HepG2 (cell line): ENCODE data around the gene BRCA1. TPM values are rescaled to one million over a fixed set of nuclear protein-coding genes. Genes with fewer than 3 reads are reported as not detected.

Source experiments
- AGO2 ChIP-seq: fragments of 200-400 bp; formaldehyde crosslinking; optimal IDR thresholded peaks from 2 replicates; pipeline ENCODE3; 2017; ENCODE audit warnings: mild to moderate bottlenecking, low read depth, low read length, moderate library complexity
- ARNTL ChIP-seq: sonication (generic); formaldehyde crosslinking; IDR thresholded peaks from 2 replicates; pipeline ENCODE4 v1.4.0; 2020; ENCODE audit warnings: mild to moderate bottlenecking, missing genetic modification reagents
- ATRX ChIP-seq: sonication (generic); formaldehyde crosslinking; IDR thresholded peaks from 2 replicates; pipeline ENCODE4 v1.4.0; 2020; ENCODE audit warnings: missing genetic modification reagents, borderline replicate concordance
- CHCHD3 ChIP-seq: sonication (generic); formaldehyde crosslinking; IDR thresholded peaks from 2 replicates; pipeline ENCODE4 v1.8.0; 2022; ENCODE audit warnings: mild to moderate bottlenecking, missing genetic modification reagents, moderate library complexity
- FOXK1 ChIP-seq: sonication (generic); formaldehyde crosslinking; IDR thresholded peaks from 2 replicates; pipeline ENCODE4 v1.4.0; 2020; ENCODE audit warnings: low read depth, missing genetic modification reagents, borderline replicate concordance
- GATA4 ChIP-seq: sonication (generic); IDR thresholded peaks from 2 replicates; pipeline ENCODE4 v1.6.1; 2016; ENCODE audit warnings: antibody characterized with exemption, low read depth, borderline replicate concordance
- IKZF4 ChIP-seq: sonication (generic); formaldehyde crosslinking; IDR thresholded peaks from 2 replicates; pipeline ENCODE4 v1.5.1; 2020; ENCODE audit warnings: borderline replicate concordance, mild to moderate bottlenecking, low read depth, missing genetic modification reagents; ENCODE audit errors: not compliant biosample characterization
- JUNB ChIP-seq: sonication (generic); formaldehyde crosslinking; IDR thresholded peaks from 2 replicates; pipeline ENCODE4 v1.8.0; 2022; ENCODE audit warnings: missing genetic modification reagents, mild to moderate bottlenecking, borderline replicate concordance
- KAT8 ChIP-seq: IDR thresholded peaks from 2 replicates; pipeline ENCODE4 v1.6.1; 2016; ENCODE audit warnings: missing genetic modification reagents, missing compliant biosample characterization
- KLF16 ChIP-seq, 2 experiments: sonication (generic) in 1 of 2; formaldehyde crosslinking in 1 of 2; IDR thresholded peaks; 2 replicates each; pipeline versions ENCODE4 v1.6.1 to v1.8.0; 2016 to 2023; ENCODE audit warnings: missing genetic modification reagents in 2 of 2, missing compliant biosample characterization in 1 of 2
- RBM39 ChIP-seq: fragments of 200-400 bp; formaldehyde crosslinking; IDR thresholded peaks from one replicate; pipeline ENCODE4 v1.6.1; 2018; ENCODE audit warnings: antibody characterized with exemption, mild to moderate bottlenecking, low read depth, low read length; ENCODE audit not compliant: poor library complexity, severe bottlenecking
- SNAPC5 ChIP-seq: sonication (generic); formaldehyde crosslinking; IDR thresholded peaks from 2 replicates; pipeline ENCODE4 v1.8.1; 2023; ENCODE audit warnings: mild to moderate bottlenecking, missing genetic modification reagents, borderline replicate concordance
- SNRNP70 ChIP-seq: fragments of 200-400 bp; formaldehyde crosslinking; IDR thresholded peaks from 2 replicates; pipeline ENCODE4 v1.6.1; 2017; ENCODE audit warnings: mild to moderate bottlenecking, low read depth, low read length, moderate library complexity
- TAF1 ChIP-seq: sonication (generic); formaldehyde crosslinking; IDR thresholded peaks from 2 replicates; pipeline ENCODE4 v1.4.0; 2020; ENCODE audit warnings: missing genetic modification reagents
- TBX2 ChIP-seq: sonication (generic); formaldehyde crosslinking; IDR thresholded peaks from 2 replicates; pipeline ENCODE4 v1.5.0; 2020; ENCODE audit warnings: missing genetic modification reagents, mild to moderate bottlenecking, borderline replicate concordance
- TBX3 ChIP-seq: fragments of 450-650 bp; IDR thresholded peaks from 2 replicates; pipeline ENCODE4 v1.6.1; 2017; ENCODE audit warnings: antibody characterized with exemption, mild to moderate bottlenecking, inconsistent platforms, borderline replicate concordance
- TFDP1 ChIP-seq: IDR thresholded peaks from 2 replicates; pipeline ENCODE4 v1.6.1; 2016; ENCODE audit warnings: missing compliant biosample characterization, missing genetic modification reagents, borderline replicate concordance
- U2AF1 ChIP-seq: fragments of 200-400 bp; formaldehyde crosslinking; optimal IDR thresholded peaks from 2 replicates; pipeline ENCODE3; 2017; ENCODE audit warnings: mild to moderate bottlenecking, low read depth, low read length
- ZBTB1 ChIP-seq: sonication (generic); formaldehyde crosslinking; IDR thresholded peaks from 2 replicates; pipeline ENCODE4 v1.4.0; 2020; ENCODE audit warnings: missing genetic modification reagents, borderline replicate concordance
- ZFP36L2 ChIP-seq: sonication (generic); formaldehyde crosslinking; IDR thresholded peaks from 2 replicates; pipeline ENCODE4 v1.4.0; 2020; ENCODE audit warnings: missing genetic modification reagents
- ZNF10 ChIP-seq: sonication (generic); formaldehyde crosslinking; IDR thresholded peaks from 2 replicates; pipeline ENCODE4 v1.4.0; 2020; ENCODE audit warnings: mild to moderate bottlenecking, low read depth, missing genetic modification reagents, borderline replicate concordance
- ZNF292 ChIP-seq: sonication (generic); formaldehyde crosslinking; IDR thresholded peaks from 2 replicates; pipeline ENCODE4 v1.8.1; 2022; ENCODE audit warnings: mild to moderate bottlenecking, low read depth, missing genetic modification reagents, borderline replicate concordance
- ZNF337 ChIP-seq: sonication (generic); formaldehyde crosslinking; IDR thresholded peaks from 2 replicates; pipeline ENCODE4 v1.5.1; 2020; ENCODE audit warnings: missing genetic modification reagents, low read depth, mild to moderate bottlenecking, borderline replicate concordance
- ZNF616 ChIP-seq: sonication (generic); formaldehyde crosslinking; IDR thresholded peaks from 2 replicates; pipeline ENCODE4 v1.5.0; 2020; ENCODE audit warnings: low read depth, mild to moderate bottlenecking, missing genetic modification reagents
- ZNF768 ChIP-seq: sonication (generic); formaldehyde crosslinking; IDR thresholded peaks from 2 replicates; pipeline ENCODE4 v1.4.0; 2020; ENCODE audit warnings: missing genetic modification reagents
- ZNF883 ChIP-seq: sonication (generic); formaldehyde crosslinking; IDR thresholded peaks from 2 replicates; pipeline ENCODE4 v1.5.1; 2020; ENCODE audit warnings: mild to moderate bottlenecking, missing genetic modification reagents; ENCODE audit errors: not compliant biosample characterization
- polyA plus RNA-seq, 8 experiments: library from polyadenylated mRNA; depleted of rRNA in 3 of 8; stranded (reverse) in 7 of 8; unstranded in 1 of 8; fragments of >200 nt; fragmentation: Illumina TruSeq in 4 of 8; extraction: Trizol in 4 of 8; gene quantifications; 2 replicates each; pipeline versions ENCODE4 v1.2.1 to v1.2.3, GENCODE V29; 2011 to 2016; ENCODE audit warnings: low read depth in 4 of 8, missing spikeins in 1 of 8, mixed read lengths in 1 of 8; ENCODE audit not compliant: insufficient read depth in 1 of 8
- total RNA-seq, 5 experiments: library from RNA; depleted of rRNA; stranded (reverse); fragments of >200 nt; fragmentation: Illumina TruSeq; extraction: Trizol; gene quantifications; 2 replicates each; pipeline ENCODE4 v1.2.3, GENCODE V29; 2016; ENCODE audit warnings: low read depth in 1 of 5

The BRCA1 gene
- total and polyA plus RNA-seq, 2 of the 13 experiments (the other 11 are each of a cell fraction or from before 2014, with no cell fraction given) = 13.3 to 37.5 TPM

GRCh38 chr17:43134774-43135453 is 9.8 kb upstream of the BRCA1 start (continued):
- TF ChIP-seq ZNF616 (CRISPR knock-in tag) (no peak), TBX2 (peak; percentile 69; the same call in 1 of the 2 replicates), SNRNP70 (no peak), AGO2 (no peak), ZNF768 (0 out of 2 replicates have a peak, but pooled peaks have one; percentile 48), TFDP1 (CRISPR knock-in tag) (no peak), IKZF4 (peak; percentile 40), ZFP36L2 (CRISPR knock-in tag) (no peak), TAF1 (CRISPR knock-in tag) (no peak), ATRX (CRISPR knock-in tag) (no peak), U2AF1 (no peak), SNAPC5 (CRISPR knock-in tag) (no peak), JUNB (CRISPR knock-in tag) (no peak), ZNF883 (CRISPR knock-in tag) (no peak), ZNF292 (CRISPR knock-in tag) (peak; percentile 72; the same call in 1 of the 2 replicates), ZNF337 (CRISPR knock-in tag) (no peak), TBX3 (no peak), CHCHD3 (CRISPR knock-in tag) (no peak), ZBTB1 (CRISPR knock-in tag) (no peak), KAT8 (CRISPR knock-in tag) (0 out of 2 replicates have a peak, but pooled peaks have one; percentile 34), RBM39 (no peak), GATA4 (peak; percentile 38; the same call in 1 of the 2 replicates), ZNF10 (no peak), FOXK1 (CRISPR knock-in tag) (no peak), KLF16 (CRISPR knock-in tag; IDR thresholded peaks at IDR 0.05) (no peak), ARNTL (CRISPR knock-in tag) (no peak)
